HEK293T (cell line): ENCODE measurements around the gene FGFR2.

Source experiments
- ARNT ChIP-seq: fragments of 450-650 bp; IDR thresholded peaks from 2 replicates; pipeline ENCODE4 v1.6.1; 2017; ENCODE audit warnings: mild to moderate bottlenecking
- BHLHE40 ChIP-seq: fragments of 450-650 bp; IDR thresholded peaks from 2 replicates; pipeline ENCODE4 v1.6.1; 2016; ENCODE audit warnings: mild to moderate bottlenecking, moderate library complexity, borderline replicate concordance
- CTBP1 ChIP-seq: fragments of 450-650 bp; IDR thresholded peaks from 2 replicates; pipeline ENCODE4 v1.6.1; 2016; ENCODE audit warnings: borderline replicate concordance
- ELF4 ChIP-seq: fragments of 450-650 bp; IDR thresholded peaks from 2 replicates; pipeline ENCODE4 v1.6.1; 2017; ENCODE audit warnings: antibody characterized with exemption
- FOXA1 ChIP-seq: fragments of 450-650 bp; IDR thresholded peaks from 2 replicates; pipeline ENCODE4 v1.6.1; 2016; ENCODE audit warnings: mild to moderate bottlenecking
- FOXK2 ChIP-seq: fragments of 450-650 bp; IDR thresholded peaks from 2 replicates; pipeline ENCODE4 v1.6.1; 2016; ENCODE audit warnings: mild to moderate bottlenecking
- FOXM1 ChIP-seq: fragments of 450-650 bp; IDR thresholded peaks from 2 replicates; pipeline ENCODE4 v1.6.1; 2017; ENCODE audit warnings: mild to moderate bottlenecking, borderline replicate concordance
- HDGF ChIP-seq: fragments of 450-650 bp; IDR thresholded peaks from 2 replicates; pipeline ENCODE4 v1.6.1; 2017; ENCODE audit warnings: antibody characterized with exemption, borderline replicate concordance
- L3MBTL2 ChIP-seq: fragments of 450-650 bp; conservative IDR thresholded peaks from 2 replicates; pipeline ENCODE4 v1.6.1; 2016; ENCODE audit warnings: mild to moderate bottlenecking
- LEF1 ChIP-seq: fragments of 450-650 bp; IDR thresholded peaks from 2 replicates; pipeline ENCODE4 v1.6.1; 2017; ENCODE audit warnings: mild to moderate bottlenecking, borderline replicate concordance
- SP1 ChIP-seq: fragments of 450-650 bp; IDR thresholded peaks from 2 replicates; pipeline ENCODE4 v1.6.1; 2017
- SUZ12 ChIP-seq: fragments of 450-650 bp; IDR thresholded peaks from 2 replicates; pipeline ENCODE4 v1.6.1; 2016; ENCODE audit warnings: mild to moderate bottlenecking
- TARDBP ChIP-seq: fragments of 450-650 bp; IDR thresholded peaks from 2 replicates; pipeline ENCODE4 v1.6.1; 2016
- ZNF384 ChIP-seq: fragments of 450-650 bp; IDR thresholded peaks from 2 replicates; pipeline ENCODE4 v1.6.1; 2016

- TF ChIP-seq SUZ12 = no peak
- no peak for TF ChIP-seq FOXA1
- TF ChIP-seq SP1 = no peak
- no peak for TF ChIP-seq BHLHE40
- TF ChIP-seq ELF4 = no peak
- no peak for TF ChIP-seq FOXM1
- TF ChIP-seq CTBP1 = no peak
- TF ChIP-seq FOXK2 = no peak
- no peak for TF ChIP-seq TARDBP
- no peak for TF ChIP-seq ZNF384
- TF ChIP-seq ARNT = no peak
- no peak for TF ChIP-seq LEF1
- no peak for TF ChIP-seq L3MBTL2
- no peak for TF ChIP-seq HDGF
Observed at GRCh38 chr10:121567569-121567968, 30.7 kb downstream of the FGFR2 start.
